ENCODE data around the gene SLC35E3.

- TF ChIP-seq CTCF (IDR thresholded peaks at IDR 0.05) (no peak), POLR2AphosphoS5 (IDR thresholded peaks at IDR 0.05) (no peak)
These were observed 67.2 kb downstream of the SLC35E3 start for GRCh38 chr12:68813242-68813593.
